Right atrium auricular region (tissue), 2 donors: Measurements from ENCODE around the gene KLHDC4. TPM values are rescaled to one million over a fixed set of nuclear protein-coding genes. Genes with fewer than 3 reads are reported as not detected.
"Not testable (repeated sequence)": the region's sequence is repeated elsewhere in the genome, so short reads cannot be mapped to it uniquely, and the experiment has no call there.

Experiments used
- DNase-seq: peaks from one replicate; pipeline ENCODE4 v3.0.0-alpha.2; 2019; ENCODE audit warnings: low spot score
- H3K27ac ChIP-seq, 2 donors: fragments of 200-600 bp; sonication (generic); 1 replicate in 1 of 2; 2 replicates in 1 of 2; pipeline ENCODE4 v1.5.1; 2016 to 2019
- H3K27me3 ChIP-seq, 2 donors: fragments of 200-600 bp; sonication (generic); one replicate each; pipeline versions ENCODE4 v1.5.1 to v1.6.0; 2017 to 2019
- H3K36me3 ChIP-seq: fragments of 200-600 bp; sonication (generic); one replicate; pipeline ENCODE4 v1.5.1; 2016
- H3K4me1 ChIP-seq, 2 donors: fragments of 200-600 bp; sonication (generic); one replicate each; pipeline versions ENCODE4 v1.5.1 to v1.6.0; 2017 to 2019
- H3K4me3 ChIP-seq, 2 donors: fragments of 200-600 bp; sonication (generic); 1 replicate in 1 of 2; 2 replicates in 1 of 2; pipeline ENCODE4 v1.5.1; 2017 to 2019; ENCODE audit warnings: mild to moderate bottlenecking in 1 of 2, moderate library complexity in 1 of 2
- H3K9me3 ChIP-seq, 2 donors: fragments of 200-600 bp; sonication (generic); one replicate each; pipeline ENCODE4 v1.5.1; 2019
- total RNA-seq, 2 donors: library from RNA; depleted of rRNA; stranded (reverse); fragments of >200 nt; gene quantifications; one replicate each; pipeline ENCODE4 v1.1.0, GENCODE V29; 2016
- TF ChIP-seq, protein P1 (sequence below), 2 donors: fragments of 200-600 bp; sonication (generic); IDR thresholded peaks; one replicate each; pipeline ENCODE4 v1.5.1; 2019; ENCODE audit warnings: antibody characterized with exemption in 2 of 2

KLHDC4 gene
- total RNA-seq, 2 donors from 2014 or later, result 11.8 to 12.6 TPM

DNA sequence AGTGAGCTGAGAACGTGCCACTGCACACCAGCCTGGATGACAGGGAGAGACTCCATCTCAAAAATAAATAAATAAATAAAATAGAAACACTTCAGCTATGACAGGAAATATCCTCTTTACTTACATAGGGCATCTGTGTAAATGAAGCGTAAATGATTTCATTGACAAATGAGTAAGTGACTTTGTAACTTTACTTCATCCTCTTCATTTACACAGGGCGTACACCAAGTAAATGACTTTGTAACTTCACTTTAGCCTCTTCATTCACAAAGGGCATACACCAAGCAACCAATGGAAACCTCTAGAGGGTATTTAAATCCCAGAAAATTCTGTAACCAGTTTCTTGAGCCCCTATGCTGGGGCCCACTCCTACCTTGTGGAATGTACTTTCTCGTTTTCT lies 16.2 kb upstream of the KLHDC4 start:
- H3K9me3 ChIP-seq, result no peaks in the 10 kb centered on the region
- no peak overlapping the region for H3K4me3 ChIP-seq
- no peaks in the 10 kb centered on the region for H3K36me3 ChIP-seq
- H3K27me3 ChIP-seq, result no peaks in the 10 kb centered on the region
- peaks cover 0 to 16% of the 10 kb centered on the region in 2 donors for H3K4me1 ChIP-seq
- no peak overlapping the region for H3K27ac ChIP-seq
- no peak for DNase-seq
- TF ChIP-seq, protein P1, sequence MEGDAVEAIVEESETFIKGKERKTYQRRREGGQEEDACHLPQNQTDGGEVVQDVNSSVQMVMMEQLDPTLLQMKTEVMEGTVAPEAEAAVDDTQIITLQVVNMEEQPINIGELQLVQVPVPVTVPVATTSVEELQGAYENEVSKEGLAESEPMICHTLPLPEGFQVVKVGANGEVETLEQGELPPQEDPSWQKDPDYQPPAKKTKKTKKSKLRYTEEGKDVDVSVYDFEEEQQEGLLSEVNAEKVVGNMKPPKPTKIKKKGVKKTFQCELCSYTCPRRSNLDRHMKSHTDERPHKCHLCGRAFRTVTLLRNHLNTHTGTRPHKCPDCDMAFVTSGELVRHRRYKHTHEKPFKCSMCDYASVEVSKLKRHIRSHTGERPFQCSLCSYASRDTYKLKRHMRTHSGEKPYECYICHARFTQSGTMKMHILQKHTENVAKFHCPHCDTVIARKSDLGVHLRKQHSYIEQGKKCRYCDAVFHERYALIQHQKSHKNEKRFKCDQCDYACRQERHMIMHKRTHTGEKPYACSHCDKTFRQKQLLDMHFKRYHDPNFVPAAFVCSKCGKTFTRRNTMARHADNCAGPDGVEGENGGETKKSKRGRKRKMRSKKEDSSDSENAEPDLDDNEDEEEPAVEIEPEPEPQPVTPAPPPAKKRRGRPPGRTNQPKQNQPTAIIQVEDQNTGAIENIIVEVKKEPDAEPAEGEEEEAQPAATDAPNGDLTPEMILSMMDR (IDR thresholded peaks at IDR 0.05), result no peak

DNA sequence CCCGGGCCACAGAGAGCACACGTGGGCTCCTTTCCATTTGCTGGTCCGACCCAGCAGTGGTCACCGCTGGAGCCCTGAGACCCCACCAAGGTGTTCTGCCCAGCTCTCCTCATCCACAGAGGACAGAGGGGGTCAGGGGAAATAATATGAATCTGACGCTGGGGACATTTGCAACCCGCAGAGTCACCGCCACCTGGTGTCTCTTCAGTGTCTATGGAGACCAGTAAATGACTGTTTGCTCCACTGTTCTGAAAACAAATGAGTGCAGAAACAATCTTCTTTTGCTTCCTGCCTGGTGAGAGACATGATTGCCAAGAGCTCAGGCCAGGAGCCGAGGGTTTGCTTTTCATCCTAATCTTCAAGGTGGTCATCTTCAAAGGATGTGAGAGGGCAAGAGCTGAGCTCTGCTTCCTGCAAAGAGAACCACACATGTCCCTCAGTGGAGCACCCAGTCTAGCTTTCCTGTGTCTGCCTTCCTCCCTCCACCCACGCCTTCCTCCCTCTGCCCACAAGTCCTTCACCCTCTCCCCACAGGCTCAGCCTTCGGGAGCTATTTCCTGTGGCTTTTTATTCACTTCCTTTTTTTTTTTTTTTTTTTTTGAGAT lies 14.7 kb upstream of the KLHDC4 start:
- TF ChIP-seq, protein P1 (IDR thresholded peaks at IDR 0.05), result no peak
- no peaks in the 10 kb centered on the region for H3K27me3 ChIP-seq
- H3K36me3 ChIP-seq, result no peaks in the 10 kb centered on the region
- no peak overlapping the region for H3K27ac ChIP-seq
- no peaks in the 10 kb centered on the region for H3K9me3 ChIP-seq
- peaks cover 0 to 16% of the 10 kb centered on the region in 2 donors for H3K4me1 ChIP-seq
- DNase-seq, result no peak
- H3K4me3 ChIP-seq, result no peak overlapping the region

DNA sequence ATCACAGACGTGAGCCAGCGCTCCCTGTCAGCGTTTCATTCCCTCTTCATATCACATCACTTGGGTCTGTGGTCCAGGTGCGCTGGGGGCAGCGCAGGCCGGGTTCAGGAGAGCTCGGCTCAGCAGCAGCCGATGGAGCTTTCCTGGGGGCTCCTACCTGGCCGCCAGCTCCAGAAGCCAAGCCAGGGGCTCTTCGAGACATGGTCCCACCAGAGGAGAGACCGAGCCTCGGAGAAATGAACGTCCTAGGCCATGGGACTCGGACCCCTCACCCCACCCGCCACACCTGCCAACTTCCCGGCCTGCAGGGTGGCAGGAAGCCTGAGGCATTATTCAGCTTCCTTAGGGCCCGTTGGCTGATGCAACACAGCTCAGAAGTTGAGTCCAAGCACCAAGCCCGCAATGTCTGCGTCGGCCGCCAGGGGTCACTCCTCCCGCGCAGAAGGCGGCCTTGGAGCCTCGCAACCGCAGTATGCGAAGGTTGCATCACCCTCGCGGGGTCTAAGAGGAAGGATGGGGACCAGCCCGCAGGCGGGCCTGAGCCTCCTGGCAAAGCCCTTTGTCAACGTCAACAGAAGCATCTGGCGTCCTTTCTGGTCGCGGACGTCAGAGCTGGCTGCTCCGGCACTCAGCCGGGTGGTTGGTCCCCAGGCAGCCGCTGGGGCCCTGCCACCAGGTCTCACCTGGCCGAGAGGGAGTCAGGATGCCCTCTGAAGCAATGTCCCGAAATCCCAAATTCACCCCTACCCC lies 13.2 kb upstream of the KLHDC4 start:
- H3K36me3 ChIP-seq, result no peaks in the 10 kb centered on the region
- H3K9me3 ChIP-seq, result no peaks in the 10 kb centered on the region
- H3K4me3 ChIP-seq, result no peak overlapping the region
- TF ChIP-seq, protein P1 (IDR thresholded peaks at IDR 0.05), result peak; percentile 96 to 98
- no peak overlapping the region for H3K27ac ChIP-seq
- peaks cover 0 to 16% of the 10 kb centered on the region in 2 donors for H3K4me1 ChIP-seq
- DNase-seq, result peak; percentile 95
- H3K27me3 ChIP-seq, result no peaks in the 10 kb centered on the region

DNA sequence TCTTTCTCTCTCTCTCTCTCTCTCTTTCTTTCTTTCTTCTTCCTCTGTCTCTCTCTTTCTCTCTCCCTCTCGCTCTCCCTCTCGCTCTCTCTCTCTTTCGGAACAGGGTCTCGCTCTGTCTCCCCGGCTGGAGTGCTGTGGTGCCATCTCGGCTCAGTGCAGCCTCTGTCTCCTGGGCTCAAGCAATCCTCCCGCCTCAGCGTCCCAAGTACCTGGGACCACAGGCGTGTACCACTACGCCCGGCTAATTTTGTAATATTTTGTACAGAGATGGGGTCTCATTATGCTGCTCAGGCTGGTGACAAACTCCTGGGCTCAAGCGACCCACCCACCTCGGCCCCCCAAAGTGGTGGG lies 12.7 kb upstream of the KLHDC4 start:
- Histone ChIP-seq H3K27me3 (no peaks in the 10 kb centered on the region), H3K4me1 (peaks cover 0 to 16% of the 10 kb centered on the region in 2 donors), H3K9me3 (no peaks in the 10 kb centered on the region), H3K27ac (no peak overlapping the region), H3K4me3 (no peak overlapping the region), H3K36me3 (no peaks in the 10 kb centered on the region)
- TF ChIP-seq, protein P1 (IDR thresholded peaks at IDR 0.05), result no peak
- no peak for DNase-seq

- not testable (repeated sequence) for H3K9me3 ChIP-seq, H3K4me3 ChIP-seq, H3K36me3 ChIP-seq, DNase-seq, H3K27me3 ChIP-seq, H3K27ac ChIP-seq
- H3K4me1 ChIP-seq, result peaks cover 0 to 11% of the 10 kb centered on the region in 2 donors
Measured at GRCh38 chr16:87773836-87774235, 8.1 kb upstream of the KLHDC4 start.

GRCh38 chr16:87767456-87767855 lies 1.7 kb upstream of the KLHDC4 start:
- H3K27ac ChIP-seq, H3K4me3 ChIP-seq, H3K36me3 ChIP-seq, H3K27me3 ChIP-seq, DNase-seq, H3K9me3 ChIP-seq: not testable (repeated sequence)
- H3K4me1 ChIP-seq, result peaks cover 0 to 14% of the 10 kb centered on the region in 2 donors

- no peak for DNase-seq
- peak overlapping the region; percentile 88 to 99 for H3K4me3 ChIP-seq
- no peaks in the 10 kb centered on the region for H3K9me3 ChIP-seq
- H3K36me3 ChIP-seq, result peaks cover 14% of the 10 kb centered on the region
- TF ChIP-seq, protein P1 (IDR thresholded peaks at IDR 0.05), result no peak
- H3K4me1 ChIP-seq, result peaks cover 0 to 14% of the 10 kb centered on the region in 2 donors
- no peaks in the 10 kb centered on the region for H3K27me3 ChIP-seq
- H3K27ac ChIP-seq, result peak overlapping the region in 1 of 2 donors; percentile 90
Measured at GRCh38 chr16:87766485-87766797, 655 bp upstream of the KLHDC4 start.
